Activated CD4-positive, alpha-beta T cell treated with anti-CD3 and anti-CD28 coated beads for 36 hours (primary cell): ENCODE results near the gene SCG3. TPM values are rescaled to one million over a fixed set of nuclear protein-coding genes. Genes with fewer than 3 reads are reported as not detected.
"Not testable (repeated sequence)": the region's sequence is repeated elsewhere in the genome, so short reads cannot be mapped to it uniquely, and the experiment has no call there.

Source experiments
- ATAC-seq: fragments of 200-7000 bp; cut with Tn5 transposase; one replicate; pipeline ENCODE4 v1.10.0; 2021; ENCODE audit warnings: mild to moderate bottlenecking, moderate library complexity
- CTCF ChIA-PET: fragments of 350-600 bp; sonication (Branson Sonifier 250); formaldehyde crosslinking; loops from one replicate; lab custom pipeline; 2021; ENCODE audit warnings: antibody characterized with exemption; lab: Charles Lee
- POLR2A ChIA-PET: fragments of 350-600 bp; sonication (Branson Sonifier 250); formaldehyde crosslinking; loops from one replicate; lab custom pipeline; 2021; ENCODE audit warnings: antibody characterized with exemption, inconsistent platforms; lab: Charles Lee
- DNase-seq: peaks from one replicate; pipeline ENCODE4 v3.0.0-alpha.2; 2020
- H3K27ac Mint-ChIP-seq: one replicate; pipeline ENCODE4 v1.8.0; 2021; ENCODE audit warnings: mixed read lengths
- H3K27me3 Mint-ChIP-seq: one replicate; pipeline ENCODE4 v1.8.0; 2021; ENCODE audit warnings: mixed read lengths
- H3K36me3 Mint-ChIP-seq: one replicate; pipeline ENCODE4 v1.8.0; 2021; ENCODE audit warnings: low read depth, mixed read lengths
- H3K4me1 Mint-ChIP-seq: one replicate; pipeline ENCODE4 v1.8.0; 2021; ENCODE audit warnings: mixed read lengths
- H3K4me3 Mint-ChIP-seq: one replicate; pipeline ENCODE4 v1.8.0; 2021; ENCODE audit warnings: mild to moderate bottlenecking, moderate library complexity, mixed read lengths
- H3K9me3 Mint-ChIP-seq: one replicate; pipeline ENCODE4 v1.8.0; 2021; ENCODE audit warnings: low read depth, mixed read lengths
- intact Hi-C, 2 experiments: fragments of 100-400 bp; cut with DNase I in 1 of 2; cut with micrococcal nuclease in 1 of 2; formaldehyde crosslinking; loops; one replicate each; pipeline versions ENCODE4 v1.14.2 to v1.15.1; 2022 to 2024; cut with DNase I, micrococcal nuclease
- total RNA-seq, 2 experiments: library from RNA; stranded (reverse); gene quantifications; one replicate each; pipeline ENCODE4 v1.2.3, GENCODE V29; 2021

The SCG3 gene
- not detected for total RNA-seq

DNA sequence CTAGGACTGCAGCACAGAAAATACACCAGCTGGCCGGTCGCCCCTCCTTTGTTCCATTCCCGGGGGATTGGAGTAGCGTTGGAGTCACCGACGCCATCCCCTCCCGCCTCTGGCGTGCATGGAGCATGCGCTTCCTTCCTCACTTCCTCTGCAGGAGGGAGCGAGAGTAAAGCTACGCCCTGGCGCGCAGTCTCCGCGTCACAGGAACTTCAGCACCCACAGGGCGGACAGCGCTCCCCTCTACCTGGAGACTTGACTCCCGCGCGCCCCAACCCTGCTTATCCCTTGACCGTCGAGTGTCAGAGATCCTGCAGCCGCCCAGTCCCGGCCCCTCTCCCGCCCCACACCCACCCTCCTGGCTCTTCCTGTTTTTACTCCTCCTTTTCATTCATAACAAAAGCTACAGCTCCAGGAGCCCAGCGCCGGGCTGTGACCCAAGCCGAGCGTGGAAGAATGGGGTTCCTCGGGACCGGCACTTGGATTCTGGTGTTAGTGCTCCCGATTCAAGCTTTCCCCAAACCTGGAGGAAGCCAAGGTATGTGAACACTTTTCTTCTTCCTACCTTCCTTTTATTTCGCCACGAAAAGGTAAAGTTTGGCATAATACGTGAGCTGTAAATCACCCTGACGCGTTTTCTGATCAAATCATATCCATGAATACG, at the start of gene SCG3:
Gene SCG3, plus strand, starts transcription at position 201 of the 661 bp plus-strand sequence. Its CDS starts 253 bp downstream, at position 454.
- H3K4me3 Mint-ChIP-seq, result peak within 1 kb of the TSS; percentile 21

GRCh38 chr15:51634591-51635198, 46.6 kb upstream of the SCG3 start:
- ChIA-PET CTCF (interaction anchor here (1.4 to 4.5 kb wide), 2 partner anchors 15 to 142 kb away, joined by 4 to 13 read pairs; no protein-coding TSS in a partner anchor), POLR2A (no interaction called here)
- Mint-ChIP-seq H3K4me3 (no peak overlapping the region), H3K27me3 (peaks cover 5% of the 10 kb centered on the region), H3K4me1 (peaks cover 5% of the 10 kb centered on the region), H3K9me3 (no peaks in the 10 kb centered on the region), H3K36me3 (no peaks in the 10 kb centered on the region), H3K27ac (no peak overlapping the region)
- ATAC-seq (peak; percentile 66), DNase-seq (peak; percentile 23)
- intact Hi-C loops, result no loop called here

More for the DNA sequence above, at the start of gene SCG3:
- no peaks in the 10 kb centered on the region for H3K36me3 Mint-ChIP-seq
- POLR2A ChIA-PET, result interaction anchor here (1.2 kb wide), 1 partner anchor 55 kb away, joined by 4 read pairs; no protein-coding TSS in a partner anchor
- H3K27me3 Mint-ChIP-seq, result peaks cover 25% of the 10 kb centered on the region
- CTCF ChIA-PET, result interaction anchor here (1.0 to 3.4 kb wide), 3 partner anchors 31 to 102 kb away, joined by 4 to 22 read pairs (median 9); no protein-coding TSS in a partner anchor
- H3K27ac Mint-ChIP-seq, result no peak within 1 kb of the TSS
- ATAC-seq (peak; percentile 73), DNase-seq (peak; percentile 84)
- intact Hi-C loops, result no loop called here
- H3K4me1 Mint-ChIP-seq, result peaks cover 7% of the 10 kb centered on the region
- no peaks in the 10 kb centered on the region for H3K9me3 Mint-ChIP-seq

GRCh38 chr15:51641490-51642130, 39.7 kb upstream of the SCG3 start:
- no peaks in the 10 kb centered on the region for H3K9me3 Mint-ChIP-seq
- intact Hi-C loops, result loop anchor here (10.0 kb wide), 2 partner anchors 253 to 273 kb away; no protein-coding TSS in a partner anchor
- no peak overlapping the region for H3K27ac Mint-ChIP-seq
- H3K27me3 Mint-ChIP-seq, result peaks cover 2% of the 10 kb centered on the region
- H3K4me3 Mint-ChIP-seq, result no peak overlapping the region
- POLR2A ChIA-PET, result no interaction called here
- H3K36me3 Mint-ChIP-seq, result no peaks in the 10 kb centered on the region
- CTCF ChIA-PET, result interaction anchor here (0.7 to 1.6 kb wide), 4 partner anchors 8 to 135 kb away, joined by 3 to 14 read pairs (median 8); no protein-coding TSS in a partner anchor
- no peak for DNase-seq
- ATAC-seq, result no peak
- no peaks in the 10 kb centered on the region for H3K4me1 Mint-ChIP-seq

DNA sequence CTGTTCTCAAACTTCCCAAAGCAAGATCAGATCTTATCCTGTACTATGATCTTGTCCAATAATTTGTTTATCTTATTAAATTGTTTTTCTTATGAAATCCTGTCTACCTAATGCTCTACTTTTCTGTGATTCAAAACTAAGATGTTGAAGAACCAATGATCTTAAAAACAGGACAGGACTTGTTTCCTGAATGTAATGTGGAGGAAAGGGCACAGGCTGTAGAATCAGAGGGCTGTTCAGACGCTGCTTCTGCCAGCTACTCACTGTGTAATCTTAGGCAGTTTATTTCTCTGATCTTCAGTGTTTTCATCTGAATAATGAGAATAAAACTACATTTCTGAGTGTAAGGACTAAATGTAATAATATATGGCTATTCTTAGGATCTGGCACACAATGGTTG, 38.6 kb upstream of the SCG3 start:
- Mint-ChIP-seq H3K27me3 (peaks cover 2% of the 10 kb centered on the region), H3K4me1 (no peaks in the 10 kb centered on the region), H3K9me3 (no peaks in the 10 kb centered on the region), H3K27ac (no peak overlapping the region), H3K36me3 (no peaks in the 10 kb centered on the region), H3K4me3 (no peak overlapping the region)
- DNase-seq (no peak), ATAC-seq (no peak)
- intact Hi-C loops, result loop anchor here (10.0 kb wide), 2 partner anchors 252 to 272 kb away; no protein-coding TSS in a partner anchor
- ChIA-PET POLR2A (no interaction called here), CTCF (no interaction called here)

DNA sequence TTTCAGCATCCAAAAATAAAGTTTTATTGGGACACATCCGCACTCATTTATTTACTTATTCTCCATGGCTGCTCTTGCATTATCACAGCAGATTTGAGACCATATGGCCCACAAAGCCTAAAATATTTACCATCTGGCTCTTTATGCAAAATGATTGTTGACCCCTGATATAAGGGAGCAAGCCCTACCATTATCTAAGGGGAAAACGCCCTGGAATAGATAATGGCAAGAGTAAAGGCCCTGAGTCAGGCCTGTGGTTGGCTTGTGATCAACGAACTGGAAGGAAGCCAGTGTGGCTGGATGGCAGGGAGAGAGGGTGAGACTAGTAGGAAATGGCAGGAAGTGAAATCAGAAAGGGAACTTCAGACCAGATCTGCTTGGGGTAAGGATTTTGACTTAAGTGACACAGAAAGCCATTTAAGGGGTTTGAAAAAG, 34.2 kb upstream of the SCG3 start:
- Mint-ChIP-seq H3K27ac (no peak overlapping the region), H3K36me3 (no peaks in the 10 kb centered on the region), H3K9me3 (no peaks in the 10 kb centered on the region), H3K4me1 (no peaks in the 10 kb centered on the region), H3K4me3 (no peak overlapping the region), H3K27me3 (no peaks in the 10 kb centered on the region)
- DNase-seq, result no peak
- intact Hi-C loops, result loop anchor here (10.0 kb wide), 2 partner anchors 248 to 268 kb away; no protein-coding TSS in a partner anchor
- POLR2A ChIA-PET, result no interaction called here
- CTCF ChIA-PET, result interaction anchor here (0.6 to 8.7 kb wide), 4 partner anchors 9 to 129 kb away, joined by 3 to 285 read pairs (median 4); no protein-coding TSS in a partner anchor
- no peak for ATAC-seq

DNA sequence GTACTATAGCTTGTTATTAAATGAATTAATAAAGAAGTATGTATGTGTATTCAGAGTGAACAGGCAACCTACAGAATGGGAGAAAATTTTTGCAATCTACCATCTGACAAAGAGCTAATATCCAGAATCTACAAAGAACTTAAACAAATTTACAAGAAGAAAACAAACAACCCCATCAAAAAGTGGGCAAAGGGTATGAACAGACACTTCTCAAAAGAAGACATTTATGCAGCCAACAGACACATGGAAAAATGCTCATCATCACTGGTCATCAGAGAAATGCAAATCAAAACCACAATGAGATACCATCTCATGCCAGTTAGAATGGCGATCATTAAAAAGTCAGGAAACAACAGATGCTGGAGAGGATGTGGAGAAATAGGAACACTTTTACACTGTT, 33.2 kb upstream of the SCG3 start:
- H3K4me1 Mint-ChIP-seq, POLR2A ChIA-PET, H3K27me3 Mint-ChIP-seq, DNase-seq, ATAC-seq, H3K27ac Mint-ChIP-seq, H3K36me3 Mint-ChIP-seq, H3K9me3 Mint-ChIP-seq, H3K4me3 Mint-ChIP-seq: not testable (repeated sequence)
- CTCF ChIA-PET, result interaction anchor here (1.1 to 8.7 kb wide), 3 partner anchors 109 to 128 kb away, joined by 3 to 285 read pairs (median 22); no protein-coding TSS in a partner anchor
- intact Hi-C loops, result loop anchor here (10.0 kb wide), 2 partner anchors 247 to 267 kb away; no protein-coding TSS in a partner anchor

GRCh38 chr15:51648643-51649042, 32.7 kb upstream of the SCG3 start:
- H3K4me1 Mint-ChIP-seq, H3K27ac Mint-ChIP-seq, POLR2A ChIA-PET, ATAC-seq, DNase-seq, H3K9me3 Mint-ChIP-seq, H3K4me3 Mint-ChIP-seq, H3K36me3 Mint-ChIP-seq, H3K27me3 Mint-ChIP-seq: not testable (repeated sequence)
- CTCF ChIA-PET, result interaction anchor here (2.0 to 8.7 kb wide), 5 partner anchors 10 to 127 kb away, joined by 5 to 285 read pairs (median 13); partner anchors contain the start of gene LYSMD2
- intact Hi-C loops, result loop anchor here (10.0 kb wide), 2 partner anchors 246 to 266 kb away; no protein-coding TSS in a partner anchor

DNA sequence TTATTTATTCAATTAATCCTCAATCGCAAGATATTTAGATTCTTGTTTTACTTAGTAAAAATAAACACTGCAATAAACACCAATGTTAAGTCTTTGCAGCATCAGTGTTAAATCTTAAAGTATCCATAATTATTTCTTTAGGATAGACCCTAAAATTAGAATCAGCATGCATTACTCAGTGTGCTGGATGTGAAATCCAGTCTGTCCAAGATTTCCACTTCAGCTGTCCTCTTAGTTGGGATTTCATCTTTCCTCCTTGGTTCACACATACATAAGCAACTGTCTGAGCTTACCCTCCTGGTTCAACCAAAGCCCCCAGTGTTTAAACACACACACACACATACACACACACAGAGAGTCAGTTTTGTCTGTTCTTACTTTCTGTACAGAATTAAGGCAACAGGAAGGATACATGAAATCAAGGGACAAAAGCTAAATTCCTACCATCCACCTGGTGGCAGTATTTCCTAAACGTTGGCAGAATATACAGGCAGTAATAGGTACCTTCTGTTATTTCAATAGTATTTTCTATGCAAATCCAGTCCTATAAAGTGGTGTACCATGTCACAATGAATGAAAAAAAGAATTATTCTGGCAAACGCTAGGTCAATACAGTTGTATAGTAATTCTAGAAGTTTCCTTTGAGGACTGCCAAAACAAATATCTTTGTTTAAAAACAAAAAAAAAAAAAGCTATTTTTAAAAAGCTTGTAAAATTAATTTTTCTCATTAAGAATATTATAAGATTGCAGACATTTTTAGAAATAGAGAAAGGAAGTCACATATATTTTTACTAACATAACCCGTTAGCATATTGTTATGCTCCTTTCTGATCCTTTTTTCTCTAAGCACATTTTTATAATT, 31.4 kb upstream of the SCG3 start:
- ChIA-PET POLR2A (interaction anchor here (0.6 to 1.0 kb wide), 3 partner anchors 88 to 127 kb away, joined by 3 to 9 read pairs (median 4); partner anchors contain the start of gene LYSMD2), CTCF (interaction anchor here (0.6 to 8.7 kb wide), 47 partner anchors 8 to 417 kb away, joined by 3 to 285 read pairs (median 5); partner anchors contain the start of genes DMXL2, LYSMD2 and SCG3)
- Mint-ChIP-seq H3K27me3 (no peaks in the 10 kb centered on the region), H3K27ac (no peak overlapping the region), H3K4me3 (no peak overlapping the region), H3K36me3 (no peaks in the 10 kb centered on the region), H3K4me1 (no peaks in the 10 kb centered on the region), H3K9me3 (no peaks in the 10 kb centered on the region)
- peak; percentile 74 for ATAC-seq
- peak; percentile 44 for DNase-seq
- intact Hi-C loops, result loop anchor here (1.0 to 10.0 kb wide), 3 partner anchors 126 to 265 kb away; no protein-coding TSS in a partner anchor

DNA sequence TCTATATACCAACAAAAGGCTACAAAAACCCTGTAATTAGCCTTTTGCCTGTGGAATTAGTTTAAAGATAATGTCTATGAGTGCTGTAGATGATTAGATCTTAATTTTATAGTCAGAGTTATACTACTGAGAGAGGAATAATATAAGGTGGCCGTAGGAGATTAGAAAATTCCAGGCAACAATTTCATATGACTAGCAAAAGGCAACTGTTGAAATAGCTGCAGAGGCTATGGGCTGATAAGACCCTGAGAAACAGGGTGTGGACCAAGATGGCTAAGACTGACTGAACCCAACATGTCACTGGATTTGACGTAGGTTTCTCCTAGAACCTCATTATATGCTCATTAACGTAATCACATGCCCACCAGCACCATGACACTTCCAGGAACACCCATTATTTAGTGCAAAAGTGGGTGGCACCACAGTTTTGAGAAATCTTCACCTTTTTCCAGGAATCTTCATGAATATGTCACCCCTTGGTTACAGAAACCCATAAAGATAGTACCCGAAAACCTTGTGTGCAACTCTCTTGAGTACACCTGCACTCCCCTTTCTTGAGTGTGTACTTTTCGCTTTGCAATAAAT, 29.1 kb upstream of the SCG3 start:
- no peak for ATAC-seq

More for the DNA sequence above, 29.1 kb upstream of the SCG3 start:
- ChIA-PET POLR2A (no interaction called here), CTCF (interaction anchor here (0.8 to 8.7 kb wide), 4 partner anchors 77 to 319 kb away, joined by 3 to 285 read pairs (median 6); partner anchors contain the start of gene LEO1)
- Mint-ChIP-seq H3K27ac (no peak overlapping the region), H3K4me1 (no peaks in the 10 kb centered on the region), H3K27me3 (no peaks in the 10 kb centered on the region), H3K4me3 (no peak overlapping the region), H3K9me3 (no peaks in the 10 kb centered on the region), H3K36me3 (no peaks in the 10 kb centered on the region)
- no peak for DNase-seq
- intact Hi-C loops, result no loop called here
